Neural progenitor cell (in vitro differentiated cells): ENCODE data around the gene TBC1D30. TPM values are rescaled to one million over a fixed set of nuclear protein-coding genes. Genes with fewer than 3 reads are reported as not detected.
A peak's percentile ranks its signal among the peaks of the same experiment; 100 is the strongest.

ENCODE experiments used
- DNase-seq: peaks from one replicate; pipeline ENCODE4 v3.0.0-alpha.2; 2016; ENCODE audit warnings: low spot score
- H2AFZ ChIP-seq: fragments of 200-600 bp; sonication (generic); replicated peaks from 2 replicates; pipeline ENCODE4 v1.6.1; 2016; ENCODE audit warnings: antibody characterized with exemption
- H3F3A ChIP-seq: fragments of 200-600 bp; sonication (generic); 2 replicates; pipeline ENCODE4 v1.6.1; 2016; ENCODE audit warnings: antibody characterized with exemption, low read depth
- H3K27ac ChIP-seq: fragments of 200-600 bp; sonication (generic); 2 replicates; pipeline ENCODE4 v1.5.1; 2016; ENCODE audit warnings: mild to moderate bottlenecking
- H3K27me3 ChIP-seq: fragments of 200-600 bp; sonication (generic); 2 replicates; pipeline ENCODE4 v1.6.1; 2016; ENCODE audit warnings: mild to moderate bottlenecking, moderate library complexity
- H3K36me3 ChIP-seq: fragments of 200-600 bp; sonication (generic); 2 replicates; pipeline ENCODE4 v1.5.1; 2016
- H3K4me1 ChIP-seq: fragments of 200-600 bp; sonication (generic); 2 replicates; pipeline ENCODE4 v1.6.1; 2016; ENCODE audit warnings: mixed run types
- H3K4me2 ChIP-seq: fragments of 200-600 bp; sonication (generic); 2 replicates; pipeline ENCODE4 v1.6.1; 2016
- H3K4me3 ChIP-seq: fragments of 200-600 bp; sonication (generic); 2 replicates; pipeline ENCODE4 v1.5.1; 2016
- H3K79me2 ChIP-seq: fragments of 200-600 bp; sonication (generic); 2 replicates; pipeline ENCODE4 v1.6.1; 2016; ENCODE audit warnings: low read depth
- H3K9ac ChIP-seq: fragments of 200-600 bp; sonication (generic); 2 replicates; pipeline ENCODE4 v1.6.1; 2016
- H3K9me3 ChIP-seq: fragments of 200-600 bp; sonication (generic); 2 replicates; pipeline ENCODE4 v1.5.1; 2016; ENCODE audit warnings: low read depth
- H4K20me1 ChIP-seq: fragments of 200-600 bp; sonication (generic); 2 replicates; pipeline ENCODE4 v1.6.1; 2016; ENCODE audit warnings: low read depth
- H3K27ac Mint-ChIP-seq: 3 replicates; pipeline ENCODE4 v1.8.0; 2021; ENCODE audit warnings: mixed read lengths
- H3K27me3 Mint-ChIP-seq: 2 replicates; pipeline ENCODE4 v1.8.0; 2022; ENCODE audit warnings: low read depth, mild to moderate bottlenecking, inconsistent platforms, moderate library complexity, mixed read lengths; ENCODE audit not compliant: insufficient read depth
- H3K36me3 Mint-ChIP-seq: 3 replicates; pipeline ENCODE4 v1.8.0; 2021; ENCODE audit warnings: mixed read lengths
- H3K4me1 Mint-ChIP-seq: 3 replicates; pipeline ENCODE4 v1.8.0; 2021; ENCODE audit warnings: mixed read lengths
- H3K4me3 Mint-ChIP-seq: 3 replicates; pipeline ENCODE4 v1.8.0; 2021; ENCODE audit warnings: mild to moderate bottlenecking, moderate library complexity, mixed read lengths
- H3K9me3 Mint-ChIP-seq: 3 replicates; pipeline ENCODE4 v1.8.0; 2020; ENCODE audit warnings: mixed read lengths
- EZH2 ChIP-seq: fragments of 200-600 bp; sonication (generic); IDR thresholded peaks from 2 replicates; pipeline ENCODE4 v1.6.1; 2017; ENCODE audit warnings: antibody characterized with exemption, mild to moderate bottlenecking, moderate library complexity
- EZH2phosphoT487 ChIP-seq: fragments of 200-600 bp; sonication (generic); IDR thresholded peaks from 2 replicates; pipeline ENCODE4 v1.6.1; 2017; ENCODE audit warnings: antibody characterized with exemption
- total RNA-seq: library from RNA; depleted of rRNA; stranded (reverse); fragments of >200 nt; gene quantifications from 2 replicates; pipeline ENCODE4 v1.2.3, GENCODE V29; 2015; ENCODE audit warnings: low replicate concordance
- TF ChIP-seq, protein P1 (sequence below): fragments of 200-600 bp; sonication (generic); IDR thresholded peaks from 2 replicates; pipeline ENCODE4 v1.5.1; 2017; ENCODE audit warnings: antibody characterized with exemption, mild to moderate bottlenecking

The TBC1D30 gene
- total RNA-seq, 1 donor from 2014 or later: 9.7 TPM

DNA sequence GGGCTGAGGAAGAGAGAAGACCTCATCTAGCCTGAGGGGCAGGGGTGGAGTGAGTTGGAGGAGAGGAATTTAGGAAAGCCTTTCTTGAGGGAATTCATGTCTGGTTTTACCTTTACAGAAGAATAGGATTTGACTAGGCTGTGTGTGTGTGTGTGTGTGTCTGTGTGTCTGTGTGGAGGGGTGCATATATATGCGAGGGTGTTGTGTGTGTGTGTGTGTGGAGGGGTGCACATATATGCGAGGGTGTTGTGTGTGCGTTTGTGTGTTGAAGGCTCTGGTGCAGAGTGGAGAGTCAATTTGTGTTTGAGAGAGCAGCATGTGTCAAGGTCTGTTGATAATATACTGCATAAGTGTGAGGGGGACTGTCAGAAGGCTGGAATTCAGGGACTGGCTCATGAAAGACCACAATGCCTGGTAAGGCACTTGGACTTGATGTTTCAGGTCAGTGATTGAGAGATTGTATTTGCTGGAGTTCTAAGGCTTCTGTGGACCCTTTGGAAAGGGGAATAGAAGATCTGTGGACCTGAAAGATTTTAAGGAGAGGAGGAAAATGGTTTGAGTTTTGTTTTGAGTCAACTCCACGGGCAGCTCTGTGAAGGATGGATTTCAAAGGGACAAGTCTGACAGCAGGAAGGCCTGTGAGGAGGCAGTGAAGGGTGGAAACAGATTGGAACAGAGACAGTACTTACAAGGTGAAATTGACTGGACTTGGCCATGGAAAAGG is 34.6 kb downstream of the TBC1D30 start:
- no peak overlapping the region for H3K9ac ChIP-seq
- Mint-ChIP-seq H3K36me3 (no peaks in the 10 kb centered on the region), H3K27me3 (no peaks in the 10 kb centered on the region), H3K27ac (no peak overlapping the region), H3K4me3 (no peak overlapping the region), H3K9me3 (no peaks in the 10 kb centered on the region), H3K4me1 (peaks cover 1% of the 10 kb centered on the region)
- no peaks in the 10 kb centered on the region for H3F3A ChIP-seq
- peaks cover 12% of the 10 kb centered on the region for H3K4me1 ChIP-seq
- no peaks in the 10 kb centered on the region for H3K36me3 ChIP-seq
- H3K4me2 ChIP-seq: no peak overlapping the region
- no peaks in the 10 kb centered on the region for H3K9me3 ChIP-seq
- no peak for DNase-seq
- H3K79me2 ChIP-seq: no peaks in the 10 kb centered on the region
- no peaks in the 10 kb centered on the region for H3K27me3 ChIP-seq
- H3K4me3 ChIP-seq: no peak overlapping the region
- no peak overlapping the region for H3K27ac ChIP-seq
- no peak overlapping the region for H2AFZ ChIP-seq
- H4K20me1 ChIP-seq: no peaks in the 10 kb centered on the region
- TF ChIP-seq EZH2phosphoT487 (no peak), EZH2 (no peak)
- TF ChIP-seq, protein P1, sequence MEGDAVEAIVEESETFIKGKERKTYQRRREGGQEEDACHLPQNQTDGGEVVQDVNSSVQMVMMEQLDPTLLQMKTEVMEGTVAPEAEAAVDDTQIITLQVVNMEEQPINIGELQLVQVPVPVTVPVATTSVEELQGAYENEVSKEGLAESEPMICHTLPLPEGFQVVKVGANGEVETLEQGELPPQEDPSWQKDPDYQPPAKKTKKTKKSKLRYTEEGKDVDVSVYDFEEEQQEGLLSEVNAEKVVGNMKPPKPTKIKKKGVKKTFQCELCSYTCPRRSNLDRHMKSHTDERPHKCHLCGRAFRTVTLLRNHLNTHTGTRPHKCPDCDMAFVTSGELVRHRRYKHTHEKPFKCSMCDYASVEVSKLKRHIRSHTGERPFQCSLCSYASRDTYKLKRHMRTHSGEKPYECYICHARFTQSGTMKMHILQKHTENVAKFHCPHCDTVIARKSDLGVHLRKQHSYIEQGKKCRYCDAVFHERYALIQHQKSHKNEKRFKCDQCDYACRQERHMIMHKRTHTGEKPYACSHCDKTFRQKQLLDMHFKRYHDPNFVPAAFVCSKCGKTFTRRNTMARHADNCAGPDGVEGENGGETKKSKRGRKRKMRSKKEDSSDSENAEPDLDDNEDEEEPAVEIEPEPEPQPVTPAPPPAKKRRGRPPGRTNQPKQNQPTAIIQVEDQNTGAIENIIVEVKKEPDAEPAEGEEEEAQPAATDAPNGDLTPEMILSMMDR: no peak

DNA sequence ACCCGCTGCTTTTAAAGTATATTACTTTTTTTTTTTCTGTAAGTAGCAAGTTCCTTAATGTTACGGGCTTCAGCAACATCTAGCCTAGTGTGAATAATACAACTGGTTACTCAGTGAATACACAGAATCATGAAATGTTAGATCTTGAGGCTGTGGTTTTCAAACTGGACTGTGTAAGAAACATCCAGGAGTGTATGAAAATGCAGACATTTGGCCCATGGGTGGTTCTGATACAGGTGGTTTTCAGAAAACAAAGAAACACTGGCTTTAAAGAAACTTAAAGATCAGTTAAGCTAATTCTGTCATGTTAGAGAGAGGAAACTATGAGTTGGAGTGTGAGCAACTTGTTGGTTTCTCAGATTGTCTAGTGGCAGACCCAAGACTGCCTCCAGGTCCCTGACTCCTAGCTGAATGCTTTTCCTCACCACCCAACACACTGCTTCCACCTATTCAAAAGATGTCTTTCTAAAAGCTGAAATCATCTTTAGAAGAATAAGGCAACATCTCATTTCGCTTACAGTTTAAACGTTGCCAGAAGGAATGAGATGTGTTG is 36.1 kb downstream of the TBC1D30 start:
- H3F3A ChIP-seq: no peaks in the 10 kb centered on the region
- no peaks in the 10 kb centered on the region for H3K9me3 ChIP-seq
- no peaks in the 10 kb centered on the region for H3K79me2 ChIP-seq
- Mint-ChIP-seq H3K4me3 (no peak overlapping the region), H3K4me1 (peaks cover 10% of the 10 kb centered on the region), H3K36me3 (no peaks in the 10 kb centered on the region), H3K9me3 (no peaks in the 10 kb centered on the region), H3K27me3 (no peaks in the 10 kb centered on the region), H3K27ac (no peak overlapping the region)
- H4K20me1 ChIP-seq: no peaks in the 10 kb centered on the region
- H2AFZ ChIP-seq: no peak overlapping the region
- no peak overlapping the region for H3K4me3 ChIP-seq
- no peak overlapping the region for H3K27ac ChIP-seq
- H3K4me1 ChIP-seq: peaks cover 25% of the 10 kb centered on the region
- TF ChIP-seq, protein P1: no peak
- TF ChIP-seq EZH2: no peak
- TF ChIP-seq EZH2phosphoT487: no peak
- no peaks in the 10 kb centered on the region for H3K27me3 ChIP-seq
- no peaks in the 10 kb centered on the region for H3K36me3 ChIP-seq
- no peak overlapping the region for H3K9ac ChIP-seq
- H3K4me2 ChIP-seq: no peak overlapping the region
- no peak for DNase-seq

DNA sequence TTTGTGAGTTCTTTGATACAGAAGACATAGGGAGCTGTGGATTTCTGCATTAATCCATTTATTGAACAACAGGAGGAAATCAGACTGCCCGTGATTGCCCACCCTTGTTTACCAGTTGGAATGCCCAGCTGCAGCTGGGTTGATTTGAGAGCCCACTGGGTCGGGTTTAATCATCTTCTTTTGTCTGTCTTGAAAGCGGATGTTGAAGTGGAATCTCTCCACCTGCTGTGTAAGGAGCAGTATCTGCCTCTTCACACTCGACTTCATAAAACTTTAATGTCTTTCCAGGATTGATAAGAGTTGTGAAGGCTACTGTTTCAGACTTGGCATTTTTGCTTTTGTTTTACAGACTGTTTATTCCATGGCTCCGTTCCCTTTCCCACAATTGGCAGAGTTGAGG is 39.9 kb downstream of the TBC1D30 start:
- peak; percentile 66 for DNase-seq
- no peaks in the 10 kb centered on the region for H3F3A ChIP-seq
- no peak overlapping the region for H3K4me3 ChIP-seq
- no peaks in the 10 kb centered on the region for H3K27me3 ChIP-seq
- no peaks in the 10 kb centered on the region for H3K9me3 ChIP-seq
- H3K27ac Mint-ChIP-seq: no peak overlapping the region
- no peak overlapping the region for H3K4me3 Mint-ChIP-seq
- no peaks in the 10 kb centered on the region for H3K9me3 Mint-ChIP-seq
- H3K4me2 ChIP-seq: peak overlapping the region; percentile 67
- H3K36me3 Mint-ChIP-seq: no peaks in the 10 kb centered on the region
- no peak for TF ChIP-seq EZH2
- no peaks in the 10 kb centered on the region for H4K20me1 ChIP-seq
- peaks cover 25% of the 10 kb centered on the region for H3K4me1 ChIP-seq
- H3K4me1 Mint-ChIP-seq: peaks cover 10% of the 10 kb centered on the region
- no peaks in the 10 kb centered on the region for H3K27me3 Mint-ChIP-seq
- H3K9ac ChIP-seq: no peak overlapping the region
- no peaks in the 10 kb centered on the region for H3K79me2 ChIP-seq
- no peak overlapping the region for H3K27ac ChIP-seq
- H2AFZ ChIP-seq: no peak overlapping the region
- no peaks in the 10 kb centered on the region for H3K36me3 ChIP-seq

DNA sequence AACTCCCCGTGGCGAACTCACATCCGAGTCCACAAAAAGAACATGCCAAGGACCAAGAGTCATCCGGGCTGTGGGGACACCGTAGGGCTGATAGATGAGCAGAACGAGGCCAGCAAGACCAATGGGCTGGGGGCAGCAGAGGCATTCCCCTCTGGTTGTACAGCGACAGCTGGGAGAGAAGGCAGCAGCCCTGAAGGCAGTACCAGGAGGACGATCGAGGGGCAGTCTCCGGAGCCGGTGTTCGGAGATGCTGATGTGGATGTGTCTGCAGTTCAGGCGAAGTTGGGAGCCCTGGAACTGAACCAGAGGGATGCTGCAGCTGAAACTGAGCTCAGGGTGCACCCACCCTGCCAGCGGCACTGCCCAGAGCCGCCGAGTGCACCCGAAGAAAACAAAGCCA is 50.7 kb downstream of the TBC1D30 start:
- H3K27me3 ChIP-seq: no peaks in the 10 kb centered on the region
- Mint-ChIP-seq H3K4me1 (no peaks in the 10 kb centered on the region), H3K4me3 (no peak overlapping the region), H3K9me3 (no peaks in the 10 kb centered on the region), H3K27me3 (peaks cover 6% of the 10 kb centered on the region), H3K36me3 (no peaks in the 10 kb centered on the region), H3K27ac (no peak overlapping the region)
- no peaks in the 10 kb centered on the region for H3K36me3 ChIP-seq
- no peak overlapping the region for H3K27ac ChIP-seq
- H3K4me1 ChIP-seq: no peaks in the 10 kb centered on the region
- no peaks in the 10 kb centered on the region for H3F3A ChIP-seq
- no peak overlapping the region for H3K9ac ChIP-seq
- no peak overlapping the region for H3K4me3 ChIP-seq
- H3K79me2 ChIP-seq: no peaks in the 10 kb centered on the region
- H3K9me3 ChIP-seq: no peaks in the 10 kb centered on the region
- no peaks in the 10 kb centered on the region for H4K20me1 ChIP-seq
- TF ChIP-seq, protein P1: no peak
- no peak for TF ChIP-seq EZH2
- TF ChIP-seq EZH2phosphoT487: no peak
- no peak for DNase-seq
- H2AFZ ChIP-seq: no peak overlapping the region
- no peak overlapping the region for H3K4me2 ChIP-seq
